Measurements from ENCODE around the gene PEX14. TPM values are rescaled to one million over a fixed set of nuclear protein-coding genes. Genes with fewer than 3 reads are reported as not detected.

PEX14 gene
- total and polyA plus RNA-seq, 2 donors (not counting 3 experiments of a cell fraction or from before 2014, with no cell fraction given): 19.5 to 26.5 TPM

GRCh38 chr1:10490286-10490970 lies 15.7 kb downstream of the PEX14 start:
- Histone ChIP-seq H4K20me1 (replicated peaks; ENCODE audit: control insufficient read depth, extremely low read depth, insufficient read depth, low read length) (no peaks in the 10 kb centered on the region), H3K27me3 (ENCODE audit: control insufficient read depth in 2 of 2, insufficient read depth in 2 of 2, low read length in 2 of 2) (no peaks in the 10 kb centered on the region), H3K4me3 (replicated peaks in 1 of 3; ENCODE audit: insufficient read depth in 1 of 3, low read depth in 1 of 3, low read length in 3 of 3) (no peak overlapping the region), H3K4me2 (ENCODE audit: insufficient read depth, low read length) (no peak overlapping the region), H3K27ac (ENCODE audit: insufficient read depth, low read depth, low read length) (no peak overlapping the region), H3K9me1 (replicated peaks; ENCODE audit: control insufficient read depth, extremely low read depth, insufficient read depth, low read length) (no peaks in the 10 kb centered on the region), H3K9me3 (replicated peaks; ENCODE audit: control insufficient read depth, insufficient read depth, low read length) (no peaks in the 10 kb centered on the region), H3K4me1 (ENCODE audit: control insufficient read depth, extremely low read depth, insufficient read depth, low read length) (peaks cover 5% of the 10 kb centered on the region), H2AFZ (ENCODE audit: low read depth, low read length) (no peak overlapping the region), H3K79me2 (ENCODE audit: control insufficient read depth, insufficient read depth, low read length) (peaks cover 20% of the 10 kb centered on the region), H3K36me3 (ENCODE audit: control insufficient read depth in 2 of 2, extremely low read depth in 1 of 2, insufficient read depth in 2 of 2, low read length in 2 of 2) (no peaks in the 10 kb centered on the region), H3K9ac (replicated peaks; ENCODE audit: extremely low read depth, insufficient read depth, low read length) (no peak overlapping the region)
- no TSS peak for BruUV-seq (replicated peaks)
- DNase-seq (ENCODE audit: low read depth, low spot score): no peak
- intact Hi-C loops (cut with micrococcal nuclease) (no loop called here), dilution Hi-C loops (cut with MboI; ENCODE audit: extremely low pct_ligation_motif_present, low sequenced_read_pairs) (no loop called here)
- no peak for FAIRE-seq
- no peak for TF ChIP-seq EZH2 (IDR thresholded peaks at IDR 0.05; ENCODE audit: borderline replicate concordance, low read depth, low read length, severe bottlenecking)
- no peak for TF ChIP-seq CTCF (IDR thresholded peaks at IDR 0.05; ENCODE audit: extremely low read depth in 1 of 2, insufficient read depth in 1 of 2, low read depth in 1 of 2, low read length in 2 of 2)
- no peak for TF ChIP-seq POLR2A (IDR thresholded peaks at IDR 0.05; ENCODE audit: low read depth, low read length)
- no peak for TF ChIP-seq JUN (IDR thresholded peaks at IDR 0.05; ENCODE audit: borderline replicate concordance, insufficient read depth, insufficient read length, low read depth)
- TF ChIP-seq MYC (IDR thresholded peaks at IDR 0.05; ENCODE audit: low read depth, low read length): no peak
- no peak for TF ChIP-seq GATA2 (IDR thresholded peaks at IDR 0.05; ENCODE audit: insufficient read depth, insufficient read length, low read depth, low read length)
- TF ChIP-seq MAX (IDR thresholded peaks at IDR 0.05; ENCODE audit: insufficient read depth, insufficient read length): no peak
- TF ChIP-seq FOS (IDR thresholded peaks at IDR 0.05; ENCODE audit: borderline replicate concordance, insufficient read depth, low read length): no peak
- no peak for TF ChIP-seq POLR2AphosphoS5 (IDR thresholded peaks at IDR 0.05; ENCODE audit: insufficient read depth, low read depth, low read length)
- CTCF ChIA-PET: interaction anchor here (2.0 kb wide), 1 partner anchor 60 kb away, joined by 6 read pairs; the partner anchor contains the start of gene CENPS
- POLR2A ChIA-PET: no interaction called here

Data from endothelial cell of umbilical vein (primary cell).